Stimulated activated CD4-positive, alpha-beta T cell treated with anti-CD3 and anti-CD28 coated beads, Interleukin-12 subunit alpha, Interleukin-12 subunit beta, amount 100 ng/mL, for 48 hours (primary cell): ENCODE data around the gene SHANK2.

ENCODE experiments used
- DNase-seq, 3 donors: peaks; one replicate each; pipeline ENCODE4 v3.0.0-alpha.2; 2020; ENCODE audit warnings: low read depth in 2 of 3, low spot score in 1 of 3

The SHANK2 gene

GRCh38 chr11:71269603-71270511 is 17.5 kb upstream of the SHANK2 start:
- DNase-seq, result no peak

- no peak for DNase-seq
These were observed 16.4 kb upstream of the SHANK2 start for GRCh38 chr11:71268706-71269321.

GRCh38 chr11:71267807-71268421 is 15.5 kb upstream of the SHANK2 start:
- DNase-seq, result no peak

- no peak for DNase-seq
These were observed 13.9 kb upstream of the SHANK2 start for GRCh38 chr11:71266114-71266833.

GRCh38 chr11:71265559-71266092 is 13.2 kb upstream of the SHANK2 start:
- no peak for DNase-seq

- no peak for DNase-seq
These were observed 11.0 kb upstream of the SHANK2 start for GRCh38 chr11:71263386-71263785.

GRCh38 chr11:71255800-71256479 is 3.6 kb upstream of the SHANK2 start:
- no peak for DNase-seq

- no peak for DNase-seq
These were observed 2.9 kb upstream of the SHANK2 start for GRCh38 chr11:71255323-71255722.

- DNase-seq, result no peak
These were observed 1.4 kb upstream of the SHANK2 start for GRCh38 chr11:71253794-71254193.

GRCh38 chr11:71252770-71253730 is 673 bp upstream of the SHANK2 start:
- no peak for DNase-seq

- no peak for DNase-seq
These were observed 562 bp downstream of the SHANK2 start for GRCh38 chr11:71251761-71252268.

- no peak for DNase-seq
These were observed 1.1 kb downstream of the SHANK2 start for GRCh38 chr11:71251151-71251721.

- no peak for DNase-seq
These were observed 1.7 kb downstream of the SHANK2 start for GRCh38 chr11:71250523-71251150.

- DNase-seq, result no peak
These were observed 3.1 kb downstream of the SHANK2 start for GRCh38 chr11:71249301-71249700.

GRCh38 chr11:71248656-71249055 is 3.7 kb downstream of the SHANK2 start:
- no peak for DNase-seq

- no peak for DNase-seq
These were observed 4.2 kb downstream of the SHANK2 start for GRCh38 chr11:71248251-71248570.

- no peak for DNase-seq
These were observed 4.7 kb downstream of the SHANK2 start for GRCh38 chr11:71247551-71248250.

GRCh38 chr11:71246559-71246958 is 5.8 kb downstream of the SHANK2 start:
- no peak for DNase-seq
